ENCODE data around the gene TMEM38B. TPM values are rescaled to one million over a fixed set of nuclear protein-coding genes. Genes with fewer than 3 reads are reported as not detected.

TMEM38B gene
- total and polyA plus RNA-seq, 2 donors (not counting 3 experiments of a cell fraction or from before 2014, with no cell fraction given), result 4.2 to 7.7 TPM

GRCh38 chr9:105647595-105648349 lies 46.6 kb upstream of the TMEM38B start:
- Histone ChIP-seq H3K79me2 (ENCODE audit: control insufficient read depth, insufficient read depth, low read length) (no peaks in the 10 kb centered on the region), H3K27me3 (ENCODE audit: control insufficient read depth in 2 of 2, insufficient read depth in 2 of 2, low read length in 2 of 2) (no peaks in the 10 kb centered on the region), H2AFZ (ENCODE audit: low read depth, low read length) (no peak overlapping the region), H3K27ac (ENCODE audit: insufficient read depth, low read depth, low read length) (no peak overlapping the region), H3K9me1 (replicated peaks; ENCODE audit: control insufficient read depth, extremely low read depth, insufficient read depth, low read length) (no peaks in the 10 kb centered on the region), H3K36me3 (ENCODE audit: control insufficient read depth in 2 of 2, extremely low read depth in 1 of 2, insufficient read depth in 2 of 2, low read length in 2 of 2) (no peaks in the 10 kb centered on the region), H3K4me1 (ENCODE audit: control insufficient read depth, extremely low read depth, insufficient read depth, low read length) (no peaks in the 10 kb centered on the region), H3K4me2 (ENCODE audit: insufficient read depth, low read length) (no peak overlapping the region), H3K9me3 (replicated peaks; ENCODE audit: control insufficient read depth, insufficient read depth, low read length) (no peaks in the 10 kb centered on the region), H4K20me1 (replicated peaks; ENCODE audit: control insufficient read depth, extremely low read depth, insufficient read depth, low read length) (no peaks in the 10 kb centered on the region), H3K4me3 (replicated peaks in 1 of 3; ENCODE audit: insufficient read depth in 1 of 3, low read depth in 1 of 3, low read length in 3 of 3) (no peak overlapping the region), H3K9ac (replicated peaks; ENCODE audit: extremely low read depth, insufficient read depth, low read length) (no peak overlapping the region)
- no TSS peak for BruUV-seq (replicated peaks)
- FAIRE-seq (no peak), DNase-seq (ENCODE audit: low read depth, low spot score) (no peak)
- dilution Hi-C loops (cut with MboI; ENCODE audit: extremely low pct_ligation_motif_present, low sequenced_read_pairs) (no loop called here), intact Hi-C loops (cut with micrococcal nuclease) (no loop called here)
- no peak for TF ChIP-seq GATA2 (IDR thresholded peaks at IDR 0.05; ENCODE audit: insufficient read depth, insufficient read length, low read depth, low read length)
- no peak for TF ChIP-seq MYC (IDR thresholded peaks at IDR 0.05; ENCODE audit: low read depth, low read length)
- no peak for TF ChIP-seq MAX (IDR thresholded peaks at IDR 0.05; ENCODE audit: insufficient read depth, insufficient read length)
- peak; percentile 23 for TF ChIP-seq JUN (IDR thresholded peaks at IDR 0.05; ENCODE audit: borderline replicate concordance, insufficient read depth, insufficient read length, low read depth)
- TF ChIP-seq FOS (IDR thresholded peaks at IDR 0.05; ENCODE audit: borderline replicate concordance, insufficient read depth, low read length), result no peak
- TF ChIP-seq CTCF (IDR thresholded peaks at IDR 0.05; ENCODE audit: extremely low read depth in 1 of 2, insufficient read depth in 1 of 2, low read depth in 1 of 2, low read length in 2 of 2), result no peak
- ChIA-PET POLR2A (no interaction called here), CTCF (interaction anchor here (1.0 to 3.0 kb wide), 3 partner anchors 9 to 70 kb away, joined by 3 to 16 read pairs (median 6); no protein-coding TSS in a partner anchor)
